ENCODE measurements around the gene IFNG-AS1.
A peak's percentile ranks its signal among the peaks of the same experiment; 100 is the strongest.

IFNG-AS1 gene

DNA sequence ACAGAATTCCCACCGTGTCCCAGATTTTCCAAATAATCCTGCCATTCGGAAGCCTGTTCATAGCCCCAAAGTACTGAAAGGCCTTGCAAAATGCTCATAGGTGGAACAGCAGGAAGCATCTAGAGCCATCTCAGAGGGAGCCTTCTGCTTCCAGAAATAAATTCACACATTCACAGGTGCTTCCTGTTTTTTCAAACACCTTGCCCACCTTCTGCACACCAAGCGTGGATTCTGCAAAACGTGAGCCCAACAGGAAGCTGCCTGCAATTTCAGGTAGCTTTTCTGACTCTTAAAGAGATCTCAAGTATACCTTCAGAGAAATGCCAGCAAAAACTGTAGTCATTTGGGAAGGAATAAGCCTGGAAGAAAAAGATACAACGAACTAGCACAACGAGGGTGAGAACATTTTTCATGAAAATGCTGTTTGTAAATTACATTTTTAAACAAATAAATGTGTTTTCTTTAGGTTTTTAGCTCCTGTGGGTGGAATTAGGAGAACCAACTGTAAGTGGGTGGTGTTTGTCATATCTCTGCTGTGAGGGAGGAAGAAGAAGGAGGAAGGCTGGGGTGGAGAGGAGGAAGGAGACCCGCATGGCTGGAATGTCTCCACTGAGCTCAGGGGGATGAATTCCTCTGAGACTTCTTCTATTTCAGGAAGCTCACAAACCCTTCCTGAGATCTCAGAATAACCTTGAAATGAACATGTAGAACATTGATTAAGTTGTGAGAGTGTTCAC lies at the start of gene IFNG-AS1:
Gene IFNG-AS1, plus strand, starts transcription at position 264 of the 737 bp plus-strand sequence.
- DNase-seq = no peak

DNA sequence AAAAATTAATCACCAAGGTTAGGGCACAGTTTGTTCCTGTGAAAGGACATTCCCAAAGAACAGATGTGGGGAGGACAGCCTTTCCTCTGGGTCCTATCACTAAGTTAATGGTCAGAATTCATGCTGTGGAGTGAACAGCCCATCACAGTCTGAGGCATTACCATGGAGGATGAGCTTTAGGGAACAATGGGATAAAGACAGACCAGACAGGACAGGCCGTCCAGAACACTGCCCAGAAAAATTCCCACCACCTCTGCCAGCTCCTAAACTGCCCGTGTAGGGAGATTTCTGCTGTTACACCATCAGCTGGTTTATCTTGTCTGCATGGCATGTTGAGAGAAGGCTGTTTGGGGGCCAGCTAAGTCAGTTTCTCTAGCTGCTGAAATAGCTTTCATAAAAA lies 49.6 kb upstream of the IFNG-AS1 start:
- DNase-seq = no peak

DNA sequence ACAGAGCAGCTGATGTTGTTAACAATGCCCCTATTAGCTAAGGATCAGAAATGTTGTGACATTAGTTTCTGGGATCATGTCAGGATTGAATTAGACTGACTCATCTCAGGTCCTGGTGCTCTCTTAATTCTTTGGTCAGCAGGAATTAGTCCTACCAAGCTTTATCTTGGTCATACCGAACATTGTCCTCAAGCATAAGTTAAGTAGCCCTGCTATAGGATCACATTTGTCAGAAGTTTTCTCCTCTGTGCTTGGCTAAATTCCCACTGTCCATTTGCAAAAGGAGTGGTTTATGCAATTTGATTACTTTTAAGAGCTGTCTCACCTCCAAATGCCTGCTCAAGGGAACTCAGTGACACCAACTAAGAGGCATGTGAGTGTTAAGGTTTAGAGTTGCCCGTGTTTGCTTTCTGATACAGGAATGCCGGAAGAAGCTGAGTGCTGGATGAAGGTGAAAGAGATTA lies 48.4 kb upstream of the IFNG-AS1 start:
- no peak for DNase-seq

- no peak for DNase-seq
These were observed 46.5 kb upstream of the IFNG-AS1 start for GRCh38 chr12:67942724-67943123.

DNA sequence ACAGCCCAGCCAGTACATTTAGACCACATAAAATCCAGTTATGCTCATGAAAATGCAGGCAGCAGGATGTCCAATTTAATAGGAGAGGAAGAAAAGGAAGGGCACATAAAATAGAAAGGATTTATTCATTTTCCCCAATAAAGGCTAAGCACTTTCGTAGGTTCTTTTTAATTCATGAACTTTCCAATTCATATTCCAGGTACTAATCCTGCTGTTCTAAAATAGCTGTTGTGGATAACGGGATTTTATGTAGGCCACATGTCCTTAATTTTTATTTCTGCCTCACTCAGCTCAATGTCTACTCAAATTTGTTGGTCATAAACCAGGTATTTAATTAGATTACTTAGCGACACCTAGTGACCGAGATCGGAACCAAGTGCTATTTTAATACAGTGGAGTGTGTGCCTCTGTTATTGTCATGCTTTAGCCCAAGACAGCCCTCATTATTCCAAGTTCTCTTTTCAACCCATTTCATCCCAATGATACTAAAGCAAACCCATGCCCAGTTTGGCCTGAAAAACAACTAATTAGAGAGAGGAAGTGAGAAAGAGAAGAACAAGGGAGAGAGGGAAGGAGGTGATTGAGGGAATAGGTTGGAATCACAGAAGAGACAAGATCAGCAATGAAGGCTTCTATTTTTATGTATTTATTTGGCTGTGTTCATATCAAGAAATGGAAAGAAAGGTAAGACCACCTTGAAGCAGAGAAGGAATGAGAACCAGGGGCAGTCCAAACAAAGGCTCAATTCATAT lies 45.9 kb upstream of the IFNG-AS1 start:
- peak; percentile 40 for DNase-seq

GRCh38 chr12:67944093-67944492 lies 45.2 kb upstream of the IFNG-AS1 start:
- no peak for DNase-seq

DNA sequence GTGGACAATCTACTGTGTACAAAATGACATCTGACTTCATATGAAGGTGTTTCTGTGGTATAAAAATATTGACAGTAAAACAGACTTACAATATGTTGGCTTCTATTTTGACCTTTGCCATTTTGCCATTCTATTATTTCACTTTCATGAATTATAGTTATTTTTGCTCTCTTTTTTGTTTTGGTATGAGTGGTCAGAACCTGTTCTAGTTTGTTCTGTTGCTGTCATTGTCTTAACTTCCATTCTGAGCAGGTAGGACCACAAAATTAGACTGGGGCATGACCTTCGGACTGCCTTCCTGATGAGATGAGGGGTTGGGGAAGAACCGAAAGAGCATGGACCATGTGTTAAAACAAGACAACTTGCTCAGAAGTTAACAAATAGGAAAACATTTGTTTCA lies 36.5 kb upstream of the IFNG-AS1 start:
- no peak for DNase-seq

DNA sequence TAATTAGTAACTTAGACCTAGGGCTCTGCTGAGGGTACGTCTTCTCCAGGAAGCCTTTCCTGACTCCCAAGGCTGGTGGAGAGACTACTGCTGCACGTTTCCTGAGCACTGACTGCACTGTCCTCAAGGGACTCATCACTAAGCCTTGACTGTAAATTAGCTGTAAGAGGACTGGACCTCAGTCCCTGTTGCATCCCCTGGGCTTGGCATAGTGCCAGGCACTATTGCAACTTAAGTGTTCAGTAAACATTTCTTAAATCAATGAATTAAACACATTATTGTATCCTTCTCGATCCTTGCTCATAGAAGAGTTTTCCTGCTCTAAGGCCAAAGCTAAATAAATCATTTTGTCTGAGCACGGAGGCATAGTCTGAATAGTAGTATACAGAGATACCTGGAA lies 31.9 kb upstream of the IFNG-AS1 start:
- peak; percentile 65 for DNase-seq

DNA sequence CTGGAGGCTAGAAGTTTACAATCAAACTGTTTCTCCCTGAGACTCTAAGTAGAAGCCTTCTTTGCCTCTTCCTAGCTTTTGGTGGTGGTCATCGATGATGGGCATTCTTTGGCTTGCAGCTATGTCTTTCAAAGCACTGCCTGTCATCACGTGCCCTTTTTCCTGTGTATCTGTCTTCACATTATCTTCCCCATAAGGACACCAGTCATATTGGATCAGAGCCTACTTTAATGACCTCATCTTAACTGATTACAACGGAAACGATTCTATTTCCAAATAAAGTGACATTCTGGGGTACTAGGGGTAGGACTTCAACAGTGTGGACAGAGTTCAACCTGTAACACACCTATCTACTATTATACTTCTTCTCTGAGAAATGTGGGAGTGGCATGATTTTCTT lies 31.1 kb upstream of the IFNG-AS1 start:
- no peak for DNase-seq

DNA sequence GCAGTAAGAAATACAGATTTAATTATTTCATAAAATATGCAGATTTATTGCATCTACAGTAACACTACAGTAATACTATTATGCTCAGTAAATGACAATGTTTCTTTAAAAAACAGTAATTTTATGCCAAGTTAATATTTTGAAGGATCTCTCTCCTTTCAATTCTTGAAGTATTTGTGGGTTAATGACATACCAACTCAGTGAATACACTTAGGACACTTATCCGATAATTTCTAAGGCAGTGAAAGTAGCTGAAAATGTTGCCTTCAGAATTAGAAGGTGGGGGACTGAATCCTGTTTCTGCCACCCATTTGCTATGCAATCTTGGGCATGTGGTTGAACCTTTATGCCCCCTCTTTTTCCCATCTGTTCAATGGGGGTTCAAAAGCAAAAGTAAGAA lies 24.8 kb upstream of the IFNG-AS1 start:
- no peak for DNase-seq

DNA sequence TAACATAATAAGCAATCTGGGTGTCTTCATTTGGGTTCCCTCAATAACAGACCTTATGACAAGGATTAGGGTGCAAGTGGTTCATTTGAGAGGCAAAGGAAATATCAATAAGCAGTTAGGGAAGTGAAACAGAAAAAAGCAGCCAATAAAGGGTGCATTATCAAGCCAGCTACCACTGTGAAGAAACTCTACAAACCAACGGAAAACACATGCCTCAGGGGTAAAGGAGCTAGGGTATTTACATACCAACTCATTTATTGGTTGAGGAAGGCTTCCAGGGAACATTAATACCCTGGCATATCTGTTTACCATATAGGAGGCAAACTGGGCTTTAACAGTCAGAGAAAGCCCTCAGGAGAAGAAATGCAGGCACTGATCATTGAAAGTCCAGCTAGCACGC lies 22.7 kb upstream of the IFNG-AS1 start:
- DNase-seq = no peak

- DNase-seq = no peak
These were observed 20.9 kb upstream of the IFNG-AS1 start for GRCh38 chr12:67968321-67968720.

GRCh38 chr12:67968725-67969124 lies 20.5 kb upstream of the IFNG-AS1 start:
- DNase-seq = no peak

- no peak for DNase-seq
These were observed 20.0 kb upstream of the IFNG-AS1 start for GRCh38 chr12:67969134-67969802.

DNA sequence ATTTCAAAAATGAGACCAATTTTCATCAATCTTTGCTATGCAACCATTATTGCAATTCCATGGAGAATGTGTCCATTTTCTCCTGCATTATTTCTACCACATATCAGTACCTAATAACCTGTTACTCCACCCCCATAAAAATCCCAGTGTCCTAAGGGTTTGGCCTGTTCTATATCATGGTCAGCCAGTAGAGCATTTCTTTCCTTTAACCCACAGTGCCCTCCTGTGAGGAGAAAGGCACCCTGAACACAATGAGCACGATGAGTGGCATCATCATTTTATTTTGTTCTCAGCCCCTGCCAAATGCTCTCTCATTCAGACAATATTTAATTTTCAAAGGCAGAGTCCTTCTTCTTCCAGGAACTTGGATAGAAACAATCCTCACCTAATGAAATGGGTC lies 11.6 kb upstream of the IFNG-AS1 start:
- no peak for DNase-seq

DNA sequence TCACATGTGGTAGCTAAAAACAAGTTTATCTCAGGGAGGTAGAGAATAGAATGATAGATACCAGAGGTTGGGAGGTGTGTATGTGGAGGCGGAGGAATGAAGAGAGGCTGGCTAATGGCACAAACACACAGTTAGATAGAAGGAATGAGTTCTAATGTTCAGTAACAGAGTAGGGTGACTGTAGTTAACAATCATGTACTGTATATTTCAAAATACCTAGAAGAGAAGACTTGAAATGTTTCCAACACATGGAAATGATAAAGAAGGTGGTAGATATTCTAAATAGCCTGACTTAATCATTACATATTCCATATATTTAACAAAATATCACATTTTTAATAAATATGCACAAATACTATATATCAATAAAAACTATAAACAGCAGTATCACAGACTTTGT lies 8.9 kb upstream of the IFNG-AS1 start:
- no peak for DNase-seq

- no peak for DNase-seq
These were observed 7.7 kb upstream of the IFNG-AS1 start for GRCh38 chr12:67981287-67982162.

DNA sequence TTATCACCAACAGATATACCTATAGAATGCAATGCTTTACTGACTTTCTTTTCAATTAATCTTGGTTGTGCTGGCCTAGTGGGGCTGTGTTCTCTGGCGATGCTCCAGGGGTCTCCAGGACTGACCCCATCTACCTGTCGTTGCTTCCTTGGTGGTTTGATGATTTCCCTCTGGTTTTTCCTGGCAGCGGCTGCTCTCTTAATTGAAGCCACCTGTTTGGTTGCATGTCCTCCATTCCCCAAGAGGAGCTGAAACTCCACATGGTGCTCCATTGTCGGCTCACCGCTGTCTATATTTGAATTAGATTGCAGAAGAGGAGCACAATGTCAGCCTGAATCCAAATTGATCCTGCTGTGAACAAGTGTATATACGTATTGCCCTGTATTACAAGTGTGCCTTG lies 7.1 kb upstream of the IFNG-AS1 start:
- peak; percentile 44 for DNase-seq

DNA sequence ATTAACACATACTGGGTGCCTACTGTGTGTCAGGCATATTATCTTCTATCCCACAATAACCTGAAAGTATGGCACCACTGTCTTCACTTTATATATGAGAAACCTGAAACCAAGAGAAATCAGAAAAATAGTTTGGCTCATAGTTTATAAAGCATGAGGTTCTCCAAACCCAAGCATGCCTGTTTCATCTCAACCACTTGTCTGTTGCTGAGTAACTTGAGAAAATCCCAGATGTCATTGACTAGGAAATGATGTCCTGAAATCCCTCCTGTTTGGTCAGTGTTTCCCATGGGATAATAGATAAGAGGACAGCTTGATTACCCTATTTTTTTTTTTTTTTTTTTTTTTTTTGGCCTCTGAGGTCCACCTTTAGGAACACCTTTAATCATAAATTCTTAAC lies 2.6 kb upstream of the IFNG-AS1 start:
- no peak for DNase-seq

DNA sequence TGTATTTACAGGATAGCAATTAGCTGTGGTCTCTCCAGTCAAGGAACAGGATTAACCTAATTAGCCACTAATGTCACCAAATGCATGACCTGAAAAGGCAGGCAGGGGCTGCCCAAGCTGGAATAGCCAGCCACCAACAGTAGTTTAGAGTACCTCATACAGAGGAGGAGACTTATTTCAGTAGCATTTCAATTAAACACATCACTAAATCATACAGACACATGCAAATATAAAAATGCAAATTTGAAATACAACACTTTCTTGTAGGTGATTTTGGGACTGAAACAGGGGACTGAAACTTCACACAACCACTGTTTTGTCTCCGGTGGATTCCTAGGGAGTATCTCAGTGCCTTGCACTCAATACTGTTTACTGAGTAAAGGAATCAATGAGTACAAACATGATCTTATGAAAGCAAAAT lies 636 bp upstream of the IFNG-AS1 start:
- no peak for DNase-seq

DNA sequence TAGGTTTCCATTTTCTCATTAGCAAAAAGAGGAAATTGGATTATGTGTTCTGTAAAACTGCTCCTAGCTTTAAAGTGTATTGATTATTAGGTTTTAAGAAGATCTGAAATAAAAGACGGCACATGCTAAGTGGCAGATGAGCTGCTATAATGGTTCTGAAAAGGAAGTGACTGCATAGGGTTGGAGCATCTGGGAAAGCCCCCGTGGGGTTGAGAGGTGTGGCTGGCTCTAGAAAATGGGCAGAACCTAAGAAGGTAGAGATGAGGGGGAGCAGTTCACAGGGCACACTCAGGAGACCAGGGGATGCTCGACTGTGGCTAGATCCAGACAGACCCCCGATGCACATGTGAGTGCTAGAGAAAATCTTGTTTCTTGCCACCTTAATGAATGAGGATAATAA lies 1.9 kb downstream of the IFNG-AS1 start:
- DNase-seq = no peak

DNA sequence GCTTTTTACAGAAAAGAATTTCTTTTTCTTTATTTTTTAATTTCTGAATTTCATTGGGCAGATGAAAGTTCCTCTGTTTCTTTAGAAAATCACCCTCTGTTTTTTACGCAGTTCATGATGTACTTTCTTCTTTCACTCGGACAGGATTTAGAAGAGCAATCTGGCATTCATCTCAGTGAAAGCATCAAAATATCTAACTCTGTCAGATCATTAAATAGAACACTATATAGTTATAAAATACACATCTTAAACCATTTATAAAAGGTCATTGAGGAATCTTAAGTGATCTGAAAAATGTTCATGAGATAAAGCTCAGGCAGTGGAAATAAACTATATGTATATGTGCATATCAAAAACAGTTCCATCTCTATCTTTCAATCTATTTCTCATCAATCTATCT lies 3.9 kb downstream of the IFNG-AS1 start:
- DNase-seq = no peak

GRCh38 chr12:67994046-67994445 lies 4.8 kb downstream of the IFNG-AS1 start:
- DNase-seq = no peak

All from NCI-H1092 (cell line).